Esophagus muscularis mucosa (tissue), 3 donors: ENCODE results near the gene HUWE1.

ENCODE experiments used
- POLR2A ChIP-seq: fragments of 450-650 bp; IDR thresholded peaks from one replicate; pipeline ENCODE4 v1.6.1; 2017; ENCODE audit warnings: antibody characterized with exemption, moderate library complexity, mild to moderate bottlenecking, low read depth
- TF ChIP-seq, protein P1 (sequence below), 3 experiments: fragments of 200-600 bp in 2 of 3; fragments of 450-650 bp in 1 of 3; sonication (generic) in 2 of 3; IDR thresholded peaks; one replicate each; pipeline ENCODE4 v1.5.1; 2017 to 2019; ENCODE audit warnings: antibody characterized with exemption in 3 of 3, mild to moderate bottlenecking in 2 of 3, moderate library complexity in 1 of 3

DNA sequence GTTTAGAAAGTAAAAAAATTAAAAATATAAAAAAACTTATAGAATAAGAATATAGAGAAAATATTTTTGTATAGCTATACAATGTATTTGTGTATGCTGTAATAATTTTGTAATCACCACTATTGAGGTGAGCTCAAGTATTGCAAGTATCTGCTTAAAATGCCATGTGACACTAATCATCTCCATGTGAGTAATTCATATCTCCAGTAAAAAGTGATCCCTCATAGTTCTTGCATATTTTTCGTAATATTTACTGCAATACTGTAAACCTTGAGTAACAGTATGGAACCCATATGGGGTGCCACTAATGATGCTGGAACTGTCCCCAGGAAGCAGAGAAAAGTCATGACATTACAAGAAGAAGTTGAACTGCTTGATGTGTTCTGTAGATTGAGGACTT is 43.2 kb upstream of the HUWE1 start:
- TF ChIP-seq, protein P1, sequence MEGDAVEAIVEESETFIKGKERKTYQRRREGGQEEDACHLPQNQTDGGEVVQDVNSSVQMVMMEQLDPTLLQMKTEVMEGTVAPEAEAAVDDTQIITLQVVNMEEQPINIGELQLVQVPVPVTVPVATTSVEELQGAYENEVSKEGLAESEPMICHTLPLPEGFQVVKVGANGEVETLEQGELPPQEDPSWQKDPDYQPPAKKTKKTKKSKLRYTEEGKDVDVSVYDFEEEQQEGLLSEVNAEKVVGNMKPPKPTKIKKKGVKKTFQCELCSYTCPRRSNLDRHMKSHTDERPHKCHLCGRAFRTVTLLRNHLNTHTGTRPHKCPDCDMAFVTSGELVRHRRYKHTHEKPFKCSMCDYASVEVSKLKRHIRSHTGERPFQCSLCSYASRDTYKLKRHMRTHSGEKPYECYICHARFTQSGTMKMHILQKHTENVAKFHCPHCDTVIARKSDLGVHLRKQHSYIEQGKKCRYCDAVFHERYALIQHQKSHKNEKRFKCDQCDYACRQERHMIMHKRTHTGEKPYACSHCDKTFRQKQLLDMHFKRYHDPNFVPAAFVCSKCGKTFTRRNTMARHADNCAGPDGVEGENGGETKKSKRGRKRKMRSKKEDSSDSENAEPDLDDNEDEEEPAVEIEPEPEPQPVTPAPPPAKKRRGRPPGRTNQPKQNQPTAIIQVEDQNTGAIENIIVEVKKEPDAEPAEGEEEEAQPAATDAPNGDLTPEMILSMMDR (IDR thresholded peaks at IDR 0.05) = no peak
- TF ChIP-seq POLR2A = no peak
